ENCODE measurements around the gene RNASEH2A. TPM values are rescaled to one million over a fixed set of nuclear protein-coding genes. Genes with fewer than 3 reads are reported as not detected.

The RNASEH2A gene
- total RNA-seq, 1 donor from 2014 or later: 22.1 TPM

GRCh38 chr19:12836529-12836863 is 30.1 kb downstream of the RNASEH2A start:
- H3K4me1 Mint-ChIP-seq: peaks cover 48% of the 10 kb centered on the region
- H3K4me3 Mint-ChIP-seq: no peak overlapping the region
- DNase-seq (no peak), ATAC-seq (ENCODE audit: low read depth) (no peak)
- TF ChIP-seq, protein P1, sequence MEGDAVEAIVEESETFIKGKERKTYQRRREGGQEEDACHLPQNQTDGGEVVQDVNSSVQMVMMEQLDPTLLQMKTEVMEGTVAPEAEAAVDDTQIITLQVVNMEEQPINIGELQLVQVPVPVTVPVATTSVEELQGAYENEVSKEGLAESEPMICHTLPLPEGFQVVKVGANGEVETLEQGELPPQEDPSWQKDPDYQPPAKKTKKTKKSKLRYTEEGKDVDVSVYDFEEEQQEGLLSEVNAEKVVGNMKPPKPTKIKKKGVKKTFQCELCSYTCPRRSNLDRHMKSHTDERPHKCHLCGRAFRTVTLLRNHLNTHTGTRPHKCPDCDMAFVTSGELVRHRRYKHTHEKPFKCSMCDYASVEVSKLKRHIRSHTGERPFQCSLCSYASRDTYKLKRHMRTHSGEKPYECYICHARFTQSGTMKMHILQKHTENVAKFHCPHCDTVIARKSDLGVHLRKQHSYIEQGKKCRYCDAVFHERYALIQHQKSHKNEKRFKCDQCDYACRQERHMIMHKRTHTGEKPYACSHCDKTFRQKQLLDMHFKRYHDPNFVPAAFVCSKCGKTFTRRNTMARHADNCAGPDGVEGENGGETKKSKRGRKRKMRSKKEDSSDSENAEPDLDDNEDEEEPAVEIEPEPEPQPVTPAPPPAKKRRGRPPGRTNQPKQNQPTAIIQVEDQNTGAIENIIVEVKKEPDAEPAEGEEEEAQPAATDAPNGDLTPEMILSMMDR (IDR thresholded peaks at IDR 0.05): no peak
- intact Hi-C loops (cut with micrococcal nuclease): loop anchor here (5.0 kb wide), 1 partner anchor 266 kb away; the partner anchor contains the start of gene LYL1
- CTCF ChIA-PET: interaction anchor here (1.0 kb wide), 1 partner anchor 70 kb away, joined by 3 read pairs; no protein-coding TSS in a partner anchor
- no peak overlapping the region for H3K27ac Mint-ChIP-seq
- POLR2A ChIA-PET: interaction anchor here (1.3 kb wide), 1 partner anchor 45 kb away, joined by 3 read pairs; the partner anchor contains the start of gene JUNB
- H3K9me3 Mint-ChIP-seq: peaks cover 3% of the 10 kb centered on the region
- no peaks in the 10 kb centered on the region for H3K36me3 Mint-ChIP-seq (ENCODE audit: low read depth)
- H3K27me3 Mint-ChIP-seq: peaks cover 68% of the 10 kb centered on the region

DNA sequence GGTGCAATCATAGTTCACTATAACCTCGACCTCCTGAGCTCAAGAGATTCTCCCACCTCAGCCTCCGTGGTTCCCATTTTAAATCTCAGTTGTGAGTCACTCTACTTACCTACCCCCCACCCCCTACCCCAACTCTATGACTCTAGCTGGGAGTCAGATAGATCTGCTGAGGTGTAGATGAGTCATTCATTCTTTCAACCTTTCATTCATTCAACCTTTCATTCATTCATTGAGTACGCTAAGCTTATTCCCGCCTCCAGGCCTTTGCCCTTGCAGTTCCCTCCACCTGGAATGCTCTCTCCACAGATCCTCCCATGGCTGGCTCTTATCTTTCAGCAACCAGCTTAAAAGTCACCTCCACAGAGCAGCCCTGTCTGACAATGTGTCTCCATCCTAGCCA is 30.8 kb downstream of the RNASEH2A start:
- Mint-ChIP-seq H3K27ac (no peak overlapping the region), H3K36me3 (ENCODE audit: low read depth) (no peaks in the 10 kb centered on the region), H3K27me3 (peaks cover 66% of the 10 kb centered on the region), H3K9me3 (peaks cover 3% of the 10 kb centered on the region), H3K4me3 (no peak overlapping the region), H3K4me1 (peaks cover 53% of the 10 kb centered on the region)
- no peak for ATAC-seq (ENCODE audit: low read depth)
- DNase-seq: no peak
- ChIA-PET CTCF (interaction anchor here (0.7 to 1.0 kb wide), 3 partner anchors 10 to 71 kb away, joined by 3 read pairs; no protein-coding TSS in a partner anchor), POLR2A (interaction anchor here (0.5 to 1.3 kb wide), 4 partner anchors 46 to 155 kb away, joined by 3 to 4 read pairs (median 4); partner anchors contain the start of gene JUNB)
- TF ChIP-seq, protein P1 (IDR thresholded peaks at IDR 0.05): no peak
- intact Hi-C loops (cut with micrococcal nuclease): loop anchor here (5.0 kb wide), 1 partner anchor 265 kb away; the partner anchor contains the start of gene LYL1

GRCh38 chr19:12838182-12838885 is 31.9 kb downstream of the RNASEH2A start, which contains the start of gene MAST1:
MAST1 (plus strand) TSS chr19:12838515; CDS start chr19:12838573, 58 bp downstream.
- ChIA-PET CTCF (no interaction called here), POLR2A (no interaction called here)
- no peak for DNase-seq
- intact Hi-C loops (cut with micrococcal nuclease): loop anchor here (5.0 kb wide), 1 partner anchor 264 kb away; the partner anchor contains the start of gene LYL1
- peaks cover 44% of the 10 kb centered on the region for H3K4me1 Mint-ChIP-seq
- ATAC-seq (ENCODE audit: low read depth): peak; percentile 67
- H3K27me3 Mint-ChIP-seq: peaks cover 64% of the 10 kb centered on the region
- H3K27ac Mint-ChIP-seq: peak within 1 kb of the TSS; percentile 18
- H3K36me3 Mint-ChIP-seq (ENCODE audit: low read depth): no peaks in the 10 kb centered on the region
- TF ChIP-seq, protein P1 (IDR thresholded peaks at IDR 0.05): no peak
- H3K9me3 Mint-ChIP-seq: no peaks in the 10 kb centered on the region
- H3K4me3 Mint-ChIP-seq: peak within 1 kb of the TSS; percentile 61

DNA sequence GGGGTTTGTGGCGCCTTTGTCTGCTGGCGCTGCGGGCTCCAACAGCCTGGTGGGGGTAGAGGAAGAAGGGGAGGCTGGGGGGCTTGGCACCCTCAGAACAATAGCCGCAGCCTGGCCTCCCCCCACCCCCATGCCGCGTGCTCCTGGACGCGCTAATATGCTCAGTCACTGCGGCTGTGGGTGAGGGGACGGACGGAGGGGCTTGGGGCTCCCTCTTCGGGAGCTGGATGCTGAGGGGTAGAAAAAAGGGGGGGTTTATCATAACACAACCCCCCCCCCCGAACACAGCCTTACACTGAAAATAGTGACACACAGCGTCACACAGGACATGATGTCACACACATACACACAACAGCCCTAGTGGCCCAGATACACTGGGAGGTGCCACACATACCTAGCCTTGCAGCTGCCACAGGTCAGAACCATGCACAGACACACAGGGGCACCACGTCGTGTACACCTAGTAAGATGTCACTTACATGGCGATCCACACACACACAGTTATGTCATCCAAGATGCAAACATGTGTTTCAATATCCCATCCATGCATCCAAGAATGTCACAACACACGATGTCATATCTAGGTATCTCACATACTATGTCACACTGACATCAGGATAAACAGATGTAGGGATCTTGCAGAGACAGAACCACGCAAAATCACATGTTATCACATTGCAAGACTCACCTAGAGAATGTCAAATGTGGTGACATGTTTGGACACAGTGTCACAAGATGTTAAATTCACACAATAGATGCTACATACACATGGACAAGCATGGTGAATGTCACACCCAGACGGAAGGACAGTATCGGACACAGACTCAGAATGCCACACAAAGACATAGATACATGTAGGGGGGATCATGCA is 32.7 kb downstream of the RNASEH2A start:
- Mint-ChIP-seq H3K36me3 (ENCODE audit: low read depth) (no peaks in the 10 kb centered on the region), H3K4me3 (peak overlapping the region; percentile 32), H3K27me3 (peaks cover 65% of the 10 kb centered on the region), H3K4me1 (peaks cover 43% of the 10 kb centered on the region), H3K9me3 (no peaks in the 10 kb centered on the region), H3K27ac (peak overlapping the region; percentile 18)
- ATAC-seq (ENCODE audit: low read depth): no peak
- ChIA-PET POLR2A (no interaction called here), CTCF (no interaction called here)
- intact Hi-C loops (cut with micrococcal nuclease): loop anchor here (5.0 kb wide), 1 partner anchor 263 kb away; the partner anchor contains the start of gene LYL1
- DNase-seq: no peak
- TF ChIP-seq, protein P1 (IDR thresholded peaks at IDR 0.05): no peak
